NCI-H1694 treated with DMSO at 0.1 percent for 48 hours (cell line): ENCODE data around the gene CECR2.

Source experiments
- DNase-seq: peaks from one replicate; lab custom pipeline; 2025; lab: John Stamatoyannopoulos, UW

Gene CECR2

DNA sequence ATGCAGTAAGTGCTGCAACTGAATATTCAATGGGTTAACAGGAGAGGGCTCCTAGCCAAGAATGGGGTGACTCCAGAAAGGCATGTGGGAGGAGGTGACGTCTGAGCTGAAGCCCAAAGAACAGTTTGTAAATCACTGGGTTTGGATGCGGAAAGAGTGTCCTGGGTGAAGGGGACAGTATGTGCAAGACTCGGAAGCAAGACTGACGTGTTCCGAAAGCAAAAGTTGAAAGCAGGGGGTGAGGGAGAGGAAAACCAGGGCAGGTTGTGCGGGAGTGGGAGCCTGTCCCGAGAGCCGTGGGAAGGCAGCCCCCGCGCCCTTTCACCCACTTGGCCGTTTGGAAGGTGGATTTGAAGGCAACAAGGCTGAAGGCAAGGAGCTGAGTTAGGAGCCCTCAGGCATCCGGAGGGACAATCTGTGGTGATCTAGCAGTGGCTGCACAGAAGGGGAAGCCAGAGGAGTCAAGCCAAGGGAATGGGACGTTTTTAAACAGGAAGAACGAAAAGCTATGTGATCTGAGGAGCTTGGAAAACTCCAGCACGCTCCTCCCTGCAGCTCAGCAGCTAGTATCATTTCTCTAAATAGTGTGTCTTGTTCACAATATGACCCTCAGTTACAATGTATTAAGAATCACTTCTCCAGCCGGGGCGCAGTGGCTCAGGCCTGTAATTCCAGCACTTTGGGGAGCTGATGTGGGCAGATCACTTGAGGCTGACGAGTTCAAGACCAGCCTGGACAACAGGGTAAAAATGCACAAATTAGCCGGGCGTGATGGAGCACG, 201.8 kb downstream of the CECR2 start:
- DNase-seq = no peak

DNA sequence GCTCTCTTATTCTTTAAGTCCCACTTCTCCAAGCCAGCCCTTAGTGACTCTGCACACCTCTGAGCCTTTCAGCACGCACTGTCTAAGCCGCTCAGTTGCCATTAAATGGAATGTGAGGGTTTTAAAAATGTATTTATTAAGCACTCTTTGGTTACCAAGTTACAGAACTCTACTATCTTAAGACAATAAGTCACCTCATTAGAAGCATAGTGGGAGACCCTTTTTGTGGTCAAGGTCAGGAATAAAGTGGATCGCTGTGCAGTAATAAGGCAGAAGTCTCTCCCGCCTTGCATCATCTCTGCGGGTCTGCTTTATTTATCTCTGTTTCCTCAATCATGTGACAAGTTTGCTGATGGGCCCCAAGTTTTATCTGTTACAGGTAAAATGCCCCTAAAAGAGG, 205.9 kb downstream of the CECR2 start:
- no peak for DNase-seq

DNA sequence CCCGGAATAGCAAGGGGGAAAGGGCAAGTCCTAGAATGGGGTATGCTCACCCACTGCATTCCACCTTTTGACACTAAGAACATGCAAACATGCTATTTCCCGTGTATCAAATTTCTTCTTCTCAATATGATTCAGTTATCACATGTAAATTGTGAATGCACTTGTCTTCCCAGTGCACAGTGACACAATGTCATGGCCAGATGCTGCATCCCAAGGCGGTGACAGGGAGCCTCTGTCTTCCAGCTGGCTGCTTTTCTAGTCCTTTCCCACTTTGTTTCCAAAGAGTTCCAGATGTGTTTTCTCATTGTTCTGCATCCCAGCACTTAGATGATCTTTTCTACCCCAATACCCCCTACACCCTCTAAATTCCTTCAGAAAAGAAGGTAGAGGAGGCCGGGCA, 206.4 kb downstream of the CECR2 start:
- DNase-seq = no peak

DNA sequence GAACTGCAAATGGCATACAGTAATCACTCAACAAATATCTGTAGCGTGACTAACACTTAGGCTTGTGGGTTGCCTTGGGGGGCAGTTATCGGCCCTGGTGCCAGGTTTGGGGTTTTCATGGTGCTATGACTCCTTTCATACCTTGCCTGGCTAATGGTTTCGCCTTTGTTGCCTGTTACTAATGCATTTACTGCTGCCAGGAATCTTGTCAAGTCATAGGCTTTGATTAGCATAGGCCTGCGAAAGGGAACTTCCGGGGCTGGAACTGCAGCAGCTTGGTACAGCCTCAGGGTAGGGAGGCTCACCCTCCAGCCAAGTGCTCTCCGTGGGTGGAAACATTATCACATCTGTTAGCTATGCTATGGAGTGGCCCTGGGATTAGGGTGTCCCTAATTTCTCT, 207.2 kb downstream of the CECR2 start:
- no peak for DNase-seq

DNA sequence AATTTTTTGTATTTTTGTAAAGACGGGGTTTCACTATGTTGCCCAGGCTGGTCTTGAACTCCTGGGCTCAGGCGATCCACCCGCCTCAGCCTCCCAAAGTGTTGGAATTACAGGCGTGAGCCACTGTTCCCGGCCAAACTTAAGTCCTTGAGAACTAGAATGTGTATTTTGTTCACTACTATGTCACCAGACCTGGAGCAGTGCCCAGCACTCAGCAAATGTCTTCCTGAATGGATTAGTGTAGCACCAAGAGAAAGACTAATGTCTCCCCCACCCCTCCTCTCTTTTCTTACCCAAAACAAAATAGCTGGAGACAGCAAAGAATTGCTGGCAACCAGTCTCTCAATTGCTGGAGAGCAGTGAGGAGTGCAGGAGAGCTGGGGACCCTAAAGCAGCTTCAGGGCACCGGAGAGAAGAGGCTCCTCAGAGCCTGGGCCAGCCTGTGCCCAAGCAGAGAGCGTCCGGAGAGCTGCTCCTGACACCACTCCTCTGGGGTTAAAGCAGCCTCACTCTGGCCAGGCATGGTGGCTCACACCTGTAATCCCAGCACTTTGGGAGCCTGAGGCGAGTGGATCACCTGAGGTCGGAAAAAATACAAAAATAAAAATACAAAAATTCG, 209.0 kb downstream of the CECR2 start:
- DNase-seq = no peak

DNA sequence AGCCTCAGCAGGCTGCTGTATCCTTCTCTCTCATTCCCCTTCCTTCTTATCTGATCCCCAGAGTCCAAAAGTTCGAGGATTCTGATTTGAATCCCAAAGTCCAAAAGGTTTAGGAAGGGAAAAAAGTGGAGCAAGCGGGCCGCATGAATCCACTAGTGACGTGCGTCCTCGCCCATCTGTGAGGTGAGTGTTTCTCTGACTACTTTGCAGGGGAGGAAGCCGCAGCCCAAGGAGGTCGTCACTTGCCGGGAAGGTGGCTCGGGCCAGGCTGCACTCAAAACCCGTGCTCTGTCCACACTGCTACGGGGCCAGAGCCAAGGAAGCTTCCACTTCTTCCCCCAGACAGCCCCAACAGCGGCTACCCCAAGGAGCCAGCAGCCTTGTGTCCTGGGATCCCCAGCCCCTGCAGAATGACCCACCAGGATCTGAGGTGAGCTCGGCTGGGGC, 210.3 kb downstream of the CECR2 start:
- DNase-seq = no peak

DNA sequence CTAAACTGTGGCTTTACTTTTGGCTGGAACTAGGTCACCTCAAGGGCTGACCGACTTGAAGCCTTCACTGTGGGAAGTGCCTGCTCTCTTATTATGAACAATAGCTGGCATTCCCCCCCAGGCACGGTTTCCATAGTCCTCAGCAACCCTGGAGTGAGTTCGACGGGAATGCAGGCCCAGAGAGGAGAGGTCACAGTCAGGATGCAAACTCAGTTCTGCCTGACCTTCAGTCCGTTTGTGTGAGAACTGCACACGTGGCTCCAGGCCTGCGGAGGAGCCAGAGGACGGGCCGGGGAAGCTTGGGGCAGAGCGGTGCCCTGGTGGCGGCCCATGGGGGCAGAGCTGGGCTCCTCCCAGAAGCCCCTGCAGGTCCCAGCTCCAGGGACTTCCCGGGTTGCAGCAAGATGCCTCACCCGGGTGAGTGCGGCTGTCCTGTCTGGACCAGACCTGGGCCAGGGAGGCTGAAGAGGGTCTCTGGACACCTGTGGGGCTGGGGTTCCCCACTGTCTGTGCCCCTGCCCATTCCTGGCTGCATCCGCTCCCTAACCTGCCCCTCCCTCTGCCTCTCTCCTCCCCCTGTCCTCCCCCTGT, 211.3 kb downstream of the CECR2 start:
- DNase-seq = no peak

DNA sequence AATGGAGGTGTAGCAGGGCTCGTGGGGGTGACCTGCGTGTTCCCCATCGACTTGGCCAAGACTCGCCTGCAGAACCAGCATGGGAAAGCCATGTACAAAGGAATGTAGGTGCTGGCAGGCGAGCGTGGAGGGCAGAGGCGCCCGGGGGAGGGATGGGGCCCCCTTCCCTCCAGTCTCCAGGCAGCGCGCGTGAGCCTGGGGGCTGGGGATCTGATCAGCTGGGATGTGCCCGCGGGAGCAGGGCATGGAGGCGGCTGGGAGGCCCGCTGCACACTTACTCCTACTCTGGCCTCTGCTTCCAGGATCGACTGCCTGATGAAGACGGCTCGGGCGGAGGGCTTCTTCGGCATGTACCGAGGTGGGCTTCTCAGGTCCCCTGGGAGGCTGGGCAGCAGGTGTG, 211.8 kb downstream of the CECR2 start:
- DNase-seq = no peak

DNA sequence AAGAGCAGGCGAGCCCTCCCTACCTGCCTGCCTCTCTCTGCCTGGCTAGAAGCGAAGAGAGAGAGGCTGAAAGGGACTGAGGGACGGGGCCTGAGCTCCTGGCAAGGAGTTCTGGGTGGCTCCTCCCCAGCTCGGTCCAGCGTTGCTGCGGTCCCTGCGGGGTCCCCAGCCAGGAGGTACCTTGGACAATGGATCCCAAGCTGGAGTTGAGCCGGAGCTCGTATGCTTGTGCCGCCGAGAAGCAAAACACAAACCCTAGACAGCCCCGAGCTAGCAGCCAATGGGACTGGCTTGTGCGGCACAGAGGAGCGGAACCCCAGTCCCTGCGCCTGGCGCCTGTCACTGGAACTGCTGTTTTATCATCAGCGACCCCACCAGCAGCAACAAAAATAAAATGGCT, 212.4 kb downstream of the CECR2 start:
- DNase-seq = no peak

DNA sequence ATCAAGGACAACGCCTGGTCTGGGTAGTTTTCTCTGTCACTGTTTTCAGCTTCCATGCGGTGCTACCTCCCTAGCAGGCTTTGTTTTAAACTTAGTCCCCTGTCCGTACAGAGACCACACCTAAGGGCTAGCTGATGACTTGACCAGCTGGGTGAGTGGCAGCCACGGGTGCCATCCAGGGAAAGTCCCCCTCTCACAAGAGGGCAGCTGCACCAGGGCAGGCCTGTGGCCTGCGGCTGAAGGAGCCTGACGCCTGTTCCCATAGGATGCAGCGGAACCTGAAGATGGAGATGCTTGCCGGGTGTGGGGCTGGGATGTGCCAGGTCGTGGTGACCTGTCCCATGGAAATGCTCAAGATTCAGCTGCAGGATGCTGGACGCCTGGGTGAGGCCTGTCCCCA, 213.9 kb downstream of the CECR2 start:
- DNase-seq = no peak

DNA sequence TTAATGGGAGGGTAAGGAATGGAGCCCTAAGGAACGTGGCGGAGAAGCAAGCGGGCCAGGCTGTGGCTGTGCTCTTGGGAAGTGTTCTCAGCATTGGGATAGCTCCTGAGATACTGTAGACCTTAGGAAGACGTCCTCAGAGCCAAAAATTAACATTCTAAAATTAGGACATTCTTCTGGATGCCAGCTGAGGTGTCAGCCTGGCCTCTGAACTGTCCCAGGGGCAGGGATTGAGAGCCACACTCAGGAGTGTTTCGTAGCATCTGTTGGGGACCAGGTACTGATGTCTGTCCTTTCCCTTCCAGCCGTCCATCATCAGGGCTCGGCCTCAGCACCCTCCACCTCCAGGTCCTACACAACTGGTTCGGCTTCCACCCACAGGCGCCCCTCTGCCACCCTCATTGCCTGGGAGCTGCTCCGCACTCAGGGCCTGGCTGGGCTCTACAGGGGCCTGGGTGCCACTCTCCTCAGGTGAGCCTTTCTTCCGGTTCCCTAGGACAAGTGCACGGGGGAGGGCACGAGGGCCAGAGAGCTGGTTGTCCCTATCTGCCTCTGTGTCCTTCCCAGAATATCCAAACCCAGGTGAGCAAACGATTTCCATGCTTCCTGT, 217.7 kb downstream of the CECR2 start:
- DNase-seq = no peak

DNA sequence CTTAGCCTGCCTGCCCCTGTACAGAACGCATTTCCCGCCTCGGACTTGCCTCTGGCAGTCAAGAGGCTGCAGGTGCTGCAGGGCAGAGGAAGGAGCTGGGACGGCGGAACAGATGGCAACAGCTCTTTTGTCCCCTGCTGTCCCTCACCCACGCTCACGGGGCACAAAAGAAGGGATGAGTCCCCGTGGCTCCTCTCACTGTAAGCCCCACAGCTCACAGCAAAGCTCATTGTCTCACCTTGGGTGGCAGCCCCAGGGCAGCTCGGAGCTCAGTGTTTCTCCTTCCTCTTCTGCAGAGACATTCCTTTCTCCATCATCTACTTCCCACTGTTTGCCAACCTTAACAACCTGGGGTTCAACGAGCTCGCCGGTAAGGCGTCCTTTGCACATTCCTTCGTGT, 218.4 kb downstream of the CECR2 start:
- DNase-seq = no peak

DNA sequence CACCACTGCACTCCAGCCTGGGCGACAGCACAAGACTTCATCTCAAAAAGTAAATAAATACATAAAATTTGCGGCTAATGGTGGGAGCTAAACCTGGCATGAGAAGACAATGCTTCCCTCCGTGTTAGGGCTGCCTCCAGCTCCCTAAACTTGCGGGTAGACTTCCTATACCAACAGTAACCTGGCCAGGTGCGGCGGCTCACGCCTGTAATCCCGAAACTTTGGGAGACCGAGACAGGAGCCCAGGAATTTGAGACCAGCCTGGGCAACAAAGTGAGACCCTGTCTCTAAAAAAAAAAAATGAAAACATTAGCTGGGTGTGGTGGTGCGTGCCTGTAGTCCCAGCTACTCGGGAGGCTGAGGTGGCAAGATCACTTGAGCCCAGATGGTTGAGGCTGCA, 219.3 kb downstream of the CECR2 start:
- DNase-seq = no peak

DNA sequence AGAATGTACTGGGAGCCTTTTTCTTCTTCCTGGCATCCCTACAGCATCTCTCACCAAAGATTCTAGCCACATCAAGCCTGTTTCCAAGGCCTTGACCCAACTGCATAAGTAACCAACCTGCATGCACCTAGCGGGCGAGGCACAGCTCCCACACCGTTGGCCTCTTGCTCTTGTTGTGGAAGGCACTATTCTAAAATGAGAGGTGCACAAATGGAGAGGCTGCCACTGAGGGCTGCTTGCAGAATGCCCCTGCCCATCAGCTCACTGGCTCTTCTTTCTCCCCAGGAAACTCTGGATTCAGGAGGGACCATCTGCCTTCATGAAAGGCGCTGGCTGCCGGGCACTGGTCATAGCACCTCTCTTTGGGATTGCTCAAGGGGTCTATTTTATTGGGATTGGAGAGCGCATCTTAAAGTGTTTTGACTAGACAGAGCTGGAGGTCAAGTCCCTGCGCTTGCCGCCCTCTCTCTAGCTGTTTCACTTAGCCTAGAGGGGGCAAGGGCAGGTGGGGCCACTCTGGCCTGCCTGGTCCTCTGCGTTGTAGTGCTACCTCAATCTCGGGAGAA, 220.6 kb downstream of the CECR2 start:
- no peak for DNase-seq

DNA sequence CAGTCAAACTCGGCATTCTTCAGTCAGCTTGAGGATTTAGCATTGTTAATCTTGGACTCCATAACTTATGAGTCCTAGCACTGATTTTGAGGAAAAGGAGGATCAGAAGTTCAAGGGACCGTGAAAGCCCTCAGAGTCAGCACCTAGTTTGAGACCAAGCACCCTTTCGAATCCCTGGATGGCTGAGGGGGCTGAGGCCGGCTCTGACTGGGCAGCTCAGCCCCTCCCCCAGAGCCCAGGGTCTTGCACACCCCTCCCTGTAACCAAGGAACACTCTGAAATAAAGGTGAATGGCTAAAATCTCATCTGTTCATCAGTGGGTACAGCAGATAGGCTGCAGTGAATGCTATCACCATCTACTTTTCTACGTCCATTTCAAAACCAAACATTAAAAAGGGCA, 221.3 kb downstream of the CECR2 start:
- DNase-seq = no peak

DNA sequence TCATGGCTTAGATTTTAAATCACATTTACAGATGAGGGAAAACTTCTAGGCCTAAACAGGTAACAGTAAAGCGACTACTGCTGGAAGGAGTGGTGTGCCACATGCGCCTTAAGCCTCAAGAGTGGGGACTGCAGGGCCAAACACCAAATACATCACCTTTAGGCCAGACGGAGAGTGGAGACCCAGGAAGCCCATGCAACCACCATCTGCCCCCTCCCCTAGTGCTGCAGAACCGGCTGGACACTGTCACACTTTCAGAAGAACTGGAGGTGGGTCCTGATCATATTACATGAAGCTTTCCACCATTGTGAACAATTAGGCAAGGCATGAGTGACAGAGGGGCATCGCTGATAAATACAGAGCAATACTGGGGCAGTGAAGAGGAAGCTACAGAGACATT, 222.9 kb downstream of the CECR2 start:
- no peak for DNase-seq

DNA sequence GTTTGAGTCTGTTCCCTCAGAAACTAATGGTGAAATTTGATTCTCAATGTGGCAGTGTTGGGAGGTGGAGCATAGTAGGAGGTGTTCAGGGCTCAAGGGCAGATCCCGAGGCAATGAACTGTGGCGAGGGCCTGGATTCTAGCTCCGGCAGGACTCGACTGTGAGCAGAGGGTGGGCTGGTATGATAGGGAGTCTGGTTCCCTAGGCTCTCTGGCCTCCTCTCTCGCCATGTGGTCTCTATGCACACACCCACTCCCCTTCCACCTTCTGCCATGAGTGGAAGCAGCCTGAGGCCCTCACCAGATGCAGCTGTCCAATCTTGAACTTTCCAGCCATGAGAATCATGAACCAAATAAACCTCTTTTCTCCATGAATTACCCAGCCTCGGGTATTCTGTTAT, 227.0 kb downstream of the CECR2 start:
- no peak for DNase-seq

DNA sequence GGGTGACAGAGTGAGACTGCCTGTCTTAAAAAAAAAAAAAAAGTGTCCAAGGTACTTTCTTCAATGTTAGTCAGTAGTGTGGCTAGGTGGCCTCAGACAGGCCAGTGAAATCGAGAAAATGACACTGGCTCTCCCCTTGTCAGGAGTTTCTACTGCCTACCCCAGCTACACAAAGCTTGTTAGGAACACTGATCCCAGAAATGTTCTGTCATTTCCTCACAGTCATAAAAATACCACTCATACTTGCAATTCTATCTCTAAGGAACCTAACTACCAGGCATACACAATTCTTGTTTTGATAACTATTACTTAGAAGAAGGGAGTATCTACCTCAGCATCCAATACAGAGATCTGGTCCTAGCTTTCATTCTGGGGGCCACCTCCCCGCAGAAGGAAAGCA, 228.0 kb downstream of the CECR2 start:
- DNase-seq = no peak

DNA sequence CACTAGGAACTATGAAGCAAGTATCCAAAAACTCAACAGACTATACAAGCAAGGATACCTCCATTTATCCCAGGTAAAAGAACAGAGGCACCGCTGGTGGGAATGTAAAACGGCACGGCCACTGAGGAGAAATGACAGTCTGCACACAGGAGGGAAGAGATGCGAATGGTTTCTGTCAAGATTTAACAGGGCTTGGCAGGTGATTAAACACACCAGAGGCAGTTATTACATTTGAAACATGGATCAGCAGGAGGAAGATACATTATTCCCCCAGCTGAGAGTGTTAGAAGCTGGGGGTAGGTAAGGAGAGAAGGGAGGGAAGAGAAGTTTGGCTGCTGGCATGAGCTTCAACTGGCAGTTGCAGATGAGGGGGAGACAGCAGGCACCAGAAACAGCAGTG, 229.1 kb downstream of the CECR2 start:
- DNase-seq = no peak

DNA sequence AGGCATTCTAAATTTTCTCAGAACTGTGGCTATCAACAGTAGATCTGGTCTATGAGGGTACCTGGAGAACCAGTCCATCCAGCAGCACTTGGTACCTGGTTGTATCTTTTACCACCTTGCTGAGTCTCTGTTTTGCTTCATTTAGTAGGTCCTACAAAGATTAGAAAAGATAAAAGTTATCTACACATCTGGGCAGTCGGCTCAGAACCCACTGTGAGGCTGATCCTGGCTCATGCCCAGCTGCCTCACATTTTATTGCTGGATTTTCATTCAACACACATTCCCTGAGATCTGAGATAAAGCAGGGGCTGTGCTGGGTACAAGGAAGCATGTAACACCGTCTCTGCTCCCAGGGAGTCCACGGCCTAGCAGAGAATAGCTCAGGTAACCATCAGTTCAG, 231.8 kb downstream of the CECR2 start:
- DNase-seq = no peak

DNA sequence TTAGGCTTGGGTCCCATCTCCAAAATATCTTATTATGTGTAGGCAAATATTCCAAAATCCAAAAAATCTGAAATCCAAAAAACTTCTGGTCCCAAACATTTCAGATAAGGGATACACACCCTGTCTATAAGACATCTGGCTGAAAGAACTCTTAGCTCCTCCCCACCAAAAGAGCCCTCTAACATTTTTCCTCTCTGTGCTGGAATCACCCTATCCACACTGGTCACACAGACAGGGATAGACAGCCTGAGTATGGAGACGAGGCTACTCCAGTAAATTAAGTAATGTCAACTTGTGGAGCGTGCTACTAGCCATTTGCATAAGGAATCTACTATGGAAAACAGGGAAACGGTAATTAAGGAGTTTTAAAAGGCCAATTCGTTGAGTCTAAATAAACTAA, 234.4 kb downstream of the CECR2 start:
- DNase-seq = no peak

DNA sequence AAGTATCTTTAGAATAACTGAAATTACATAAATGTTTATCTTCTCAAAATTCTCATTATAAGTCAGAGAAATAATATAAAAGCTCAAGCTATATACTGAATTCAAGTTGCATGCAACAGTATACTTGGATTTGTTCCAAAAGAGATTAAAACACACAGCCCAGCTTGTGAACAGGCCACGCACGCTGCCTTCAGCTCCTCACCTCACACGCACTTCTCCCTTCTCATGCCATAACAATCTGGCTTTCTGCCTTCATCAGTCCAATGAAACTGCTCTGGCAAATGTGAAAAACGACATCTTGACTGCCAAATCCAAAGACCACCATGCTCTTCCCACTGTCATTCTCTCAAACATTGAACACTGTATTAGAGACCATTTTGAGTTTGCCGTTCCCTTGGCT, 237.2 kb downstream of the CECR2 start:
- no peak for DNase-seq
